ENCODE measurements around the gene AMER2. TPM values are rescaled to one million over a fixed set of nuclear protein-coding genes. Genes with fewer than 3 reads are reported as not detected.

The AMER2 gene
- total RNA-seq, 1 donor from 2014 or later: 4.1 TPM

DNA sequence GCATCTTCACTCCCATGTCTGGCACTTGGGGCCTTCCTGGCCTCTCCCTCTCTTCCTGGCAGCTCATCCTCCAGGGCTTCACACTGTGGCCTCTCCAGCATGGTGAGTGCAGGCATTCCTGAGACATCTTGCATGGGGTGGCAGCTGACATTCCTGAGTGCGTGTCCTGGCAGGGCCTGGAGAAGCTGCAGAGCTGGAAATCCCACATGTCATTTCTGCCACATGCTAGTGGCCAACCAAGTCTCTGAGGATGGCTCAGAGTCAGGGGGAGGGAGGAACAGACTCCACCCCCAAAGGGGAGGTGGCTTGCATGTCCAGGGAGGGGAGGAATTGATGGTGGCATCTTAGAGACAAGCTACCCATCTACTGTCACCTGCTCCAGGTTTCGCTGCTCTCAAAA lies 41.6 kb upstream of the AMER2 start:
- Mint-ChIP-seq H3K36me3 (ENCODE audit: low read depth) (no peaks in the 10 kb centered on the region), H3K9me3 (no peaks in the 10 kb centered on the region), H3K4me1 (peaks cover 35% of the 10 kb centered on the region), H3K27ac (ENCODE audit: unreplicated experiment) (no peak overlapping the region), H3K4me3 (no peak overlapping the region), H3K27me3 (ENCODE audit: low read depth) (no peaks in the 10 kb centered on the region)
- no peak for DNase-seq (ENCODE audit: low read depth, low spot score)
- TF ChIP-seq, protein P1, sequence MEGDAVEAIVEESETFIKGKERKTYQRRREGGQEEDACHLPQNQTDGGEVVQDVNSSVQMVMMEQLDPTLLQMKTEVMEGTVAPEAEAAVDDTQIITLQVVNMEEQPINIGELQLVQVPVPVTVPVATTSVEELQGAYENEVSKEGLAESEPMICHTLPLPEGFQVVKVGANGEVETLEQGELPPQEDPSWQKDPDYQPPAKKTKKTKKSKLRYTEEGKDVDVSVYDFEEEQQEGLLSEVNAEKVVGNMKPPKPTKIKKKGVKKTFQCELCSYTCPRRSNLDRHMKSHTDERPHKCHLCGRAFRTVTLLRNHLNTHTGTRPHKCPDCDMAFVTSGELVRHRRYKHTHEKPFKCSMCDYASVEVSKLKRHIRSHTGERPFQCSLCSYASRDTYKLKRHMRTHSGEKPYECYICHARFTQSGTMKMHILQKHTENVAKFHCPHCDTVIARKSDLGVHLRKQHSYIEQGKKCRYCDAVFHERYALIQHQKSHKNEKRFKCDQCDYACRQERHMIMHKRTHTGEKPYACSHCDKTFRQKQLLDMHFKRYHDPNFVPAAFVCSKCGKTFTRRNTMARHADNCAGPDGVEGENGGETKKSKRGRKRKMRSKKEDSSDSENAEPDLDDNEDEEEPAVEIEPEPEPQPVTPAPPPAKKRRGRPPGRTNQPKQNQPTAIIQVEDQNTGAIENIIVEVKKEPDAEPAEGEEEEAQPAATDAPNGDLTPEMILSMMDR (conservative IDR thresholded peaks at IDR 0.05): no peak

DNA sequence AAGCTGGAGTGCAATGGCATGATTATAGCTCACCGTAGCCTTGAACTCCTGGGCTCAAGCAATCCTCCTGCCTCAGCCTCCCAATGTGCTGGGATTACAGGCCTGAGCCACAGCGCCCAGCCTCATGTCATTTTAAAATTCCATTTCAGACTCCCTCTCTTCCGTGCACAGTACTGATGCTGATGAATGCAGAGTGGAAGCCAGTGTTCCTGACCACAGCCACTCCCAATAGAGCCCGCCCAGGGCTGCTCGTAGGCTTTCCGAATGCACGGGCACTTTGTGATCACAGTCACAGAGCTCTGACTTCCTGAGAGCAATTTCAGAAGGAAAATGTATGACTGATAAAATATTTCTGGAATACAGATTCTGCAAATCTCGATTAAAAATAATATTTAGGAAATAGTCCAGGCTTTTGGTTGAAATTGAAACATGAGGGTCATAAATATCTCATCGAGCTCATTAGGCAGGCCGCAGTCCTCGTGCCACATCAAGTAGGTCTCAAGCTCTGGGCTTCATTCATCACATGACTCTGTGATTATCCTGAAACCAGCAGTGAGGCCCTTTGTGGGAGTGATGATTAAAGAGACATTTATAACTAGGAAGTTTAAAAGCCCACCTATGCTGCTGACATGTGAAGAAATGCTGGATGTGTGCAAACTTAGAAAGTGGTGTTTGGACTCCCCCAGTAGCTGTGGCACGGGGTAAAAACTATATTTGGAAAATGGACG lies 38.9 kb upstream of the AMER2 start:
- no peak overlapping the region for H3K4me3 Mint-ChIP-seq
- no peak overlapping the region for H3K27ac Mint-ChIP-seq (ENCODE audit: unreplicated experiment)
- H3K9me3 Mint-ChIP-seq: no peaks in the 10 kb centered on the region
- H3K27me3 Mint-ChIP-seq (ENCODE audit: low read depth): no peaks in the 10 kb centered on the region
- no peak for DNase-seq (ENCODE audit: low read depth, low spot score)
- no peaks in the 10 kb centered on the region for H3K36me3 Mint-ChIP-seq (ENCODE audit: low read depth)
- TF ChIP-seq, protein P1 (conservative IDR thresholded peaks at IDR 0.05): no peak
- peaks cover 14% of the 10 kb centered on the region for H3K4me1 Mint-ChIP-seq

DNA sequence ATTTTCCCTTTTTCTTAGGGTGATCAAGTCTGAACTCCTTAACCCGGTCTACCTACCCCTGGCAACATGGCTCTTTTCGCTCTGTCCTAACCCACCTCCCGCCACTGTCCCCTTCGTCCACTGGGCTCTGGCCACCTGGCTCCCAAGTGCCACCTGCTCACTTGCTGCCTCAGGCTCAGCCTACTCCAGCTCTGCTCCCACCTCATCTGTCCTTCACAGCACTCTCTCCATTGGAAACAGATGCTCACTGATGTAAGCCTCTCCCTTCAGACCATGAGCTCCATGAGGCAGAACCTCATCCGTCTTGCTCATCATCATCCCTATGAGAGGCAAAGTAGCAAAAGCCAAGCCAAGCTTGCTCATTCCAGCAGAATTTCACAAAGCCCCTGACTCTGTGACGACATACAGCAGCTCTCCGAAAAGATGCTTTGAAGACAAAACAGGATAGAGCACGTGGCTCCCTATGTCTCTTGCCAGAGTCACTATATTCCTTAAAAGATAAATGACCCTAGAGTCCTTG lies 35.3 kb upstream of the AMER2 start:
- DNase-seq (ENCODE audit: low read depth, low spot score): no peak
- TF ChIP-seq, protein P1 (conservative IDR thresholded peaks at IDR 0.05): no peak
- Mint-ChIP-seq H3K27me3 (ENCODE audit: low read depth) (no peaks in the 10 kb centered on the region), H3K27ac (ENCODE audit: unreplicated experiment) (no peak overlapping the region), H3K4me3 (no peak overlapping the region), H3K36me3 (ENCODE audit: low read depth) (no peaks in the 10 kb centered on the region), H3K9me3 (no peaks in the 10 kb centered on the region), H3K4me1 (peaks cover 9% of the 10 kb centered on the region)

DNA sequence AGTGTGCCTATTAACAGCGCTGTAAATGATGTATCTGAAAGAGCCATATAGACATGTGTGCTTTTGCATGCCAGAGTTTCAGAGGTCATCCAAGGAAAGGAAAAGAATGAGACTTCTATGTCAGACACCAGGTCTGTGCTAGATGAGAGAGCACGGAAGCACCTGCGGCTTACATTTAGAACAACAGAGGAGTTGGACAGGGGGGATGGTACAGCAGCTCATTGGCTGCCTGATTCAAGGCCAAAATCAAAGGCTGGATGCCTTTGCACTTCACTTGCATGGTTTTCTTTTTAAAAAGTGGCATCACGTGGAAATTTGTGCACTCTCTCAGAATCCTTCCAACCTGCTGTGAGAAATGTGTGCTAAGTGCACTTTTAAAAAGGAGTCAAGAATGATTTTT lies 32.8 kb upstream of the AMER2 start:
- Mint-ChIP-seq H3K27me3 (ENCODE audit: low read depth) (no peaks in the 10 kb centered on the region), H3K36me3 (ENCODE audit: low read depth) (peaks cover 2% of the 10 kb centered on the region), H3K27ac (ENCODE audit: unreplicated experiment) (no peak overlapping the region), H3K4me1 (peaks cover 9% of the 10 kb centered on the region), H3K4me3 (no peak overlapping the region), H3K9me3 (no peaks in the 10 kb centered on the region)
- TF ChIP-seq, protein P1 (conservative IDR thresholded peaks at IDR 0.05): no peak
- DNase-seq (ENCODE audit: low read depth, low spot score): no peak

DNA sequence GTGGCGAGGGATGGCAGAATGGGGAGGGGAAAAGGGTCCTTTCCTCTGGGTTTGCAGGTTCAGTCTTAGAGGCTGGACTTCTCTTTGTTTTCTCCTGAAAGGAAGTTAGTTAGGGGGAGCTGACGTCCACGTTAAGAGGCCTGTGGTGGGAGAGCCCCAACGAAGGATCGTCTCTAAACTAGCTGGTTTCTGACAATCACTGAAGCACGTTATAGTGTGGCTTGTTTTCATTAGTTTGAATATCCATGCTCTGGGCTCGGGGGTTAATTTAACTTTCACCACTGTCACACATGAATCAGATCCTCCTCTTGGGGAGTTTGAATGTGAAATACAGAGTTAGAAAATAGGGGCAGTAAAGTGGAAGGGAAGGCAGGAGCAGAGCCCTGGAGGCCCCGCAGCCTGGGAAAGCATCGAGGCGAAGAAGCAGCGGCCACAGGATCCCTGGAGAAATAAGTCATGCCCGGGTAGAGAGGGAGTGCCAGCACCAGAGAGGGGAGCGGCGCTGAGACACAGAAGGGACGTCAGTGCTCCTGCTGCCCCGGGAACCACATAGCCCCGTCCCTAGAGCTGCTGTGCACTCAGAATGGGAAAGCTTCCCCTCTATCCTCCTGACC lies 31.1 kb upstream of the AMER2 start:
- no peak for DNase-seq (ENCODE audit: low read depth, low spot score)
- Mint-ChIP-seq H3K27me3 (ENCODE audit: low read depth) (no peaks in the 10 kb centered on the region), H3K27ac (ENCODE audit: unreplicated experiment) (peak overlapping the region; percentile 87), H3K36me3 (ENCODE audit: low read depth) (peaks cover 2% of the 10 kb centered on the region), H3K4me3 (no peak overlapping the region), H3K4me1 (peaks cover 9% of the 10 kb centered on the region), H3K9me3 (no peaks in the 10 kb centered on the region)
- TF ChIP-seq, protein P1 (conservative IDR thresholded peaks at IDR 0.05): no peak
